HCT116 (cell line): ENCODE results near the gene RS1. TPM values are rescaled to one million over a fixed set of nuclear protein-coding genes. Genes with fewer than 3 reads are reported as not detected.

Experiments used
- ATAC-seq: fragments of 200-7000 bp; cut with Tn5 transposase; 2 replicates; pipeline ENCODE4 v1.9.1; 2020; ENCODE audit warnings: mild to moderate bottlenecking, moderate library complexity
- BruUV-seq: library from RNA; stranded (reverse); fragments of 400-500 nt; replicated peaks from 2 replicates; lab custom pipeline; 2021; lab: Mats Ljungman, UMichigan
- CTCF ChIA-PET: fragments of 300-600 bp; sonication (Branson Sonifier 250); formaldehyde crosslinking; loops from one replicate; lab custom pipeline; 2021; ENCODE audit warnings: antibody characterized with exemption; lab: Charles Lee
- POLR2A ChIA-PET: fragments of 300-600, 350-600 bp; sonication (Branson Sonifier 250); formaldehyde crosslinking; loops from one replicate; lab custom pipeline; 2021; ENCODE audit warnings: antibody characterized with exemption; lab: Charles Lee
- RAD21 ChIA-PET, 2 experiments: fragments of 300-600 bp; sonication (Branson Sonifier 250); formaldehyde crosslinking; loops; one replicate each; lab custom pipeline; 2023; ENCODE audit warnings: low total read pairs in 2 of 2; ENCODE audit not compliant: uncharacterized antibody in 2 of 2, unreplicated experiment in 2 of 2, low non-redundant PET in 1 of 2; lab: Charles Lee
- DNase-seq: peaks from one replicate; pipeline ENCODE4 v3.0.0-alpha.2; 2010; ENCODE audit warnings: low read depth, low spot score
- H2AFZ ChIP-seq: fragments of 200-600 bp; shearing (Covaris generic), sonication (generic); 2 replicates; pipeline ENCODE4 v1.6.1; 2017; ENCODE audit warnings: low read depth, mixed run types, mixed read lengths, antibody characterized with exemption, low read length; ENCODE audit not compliant: poor library complexity, severe bottlenecking
- H3K27ac ChIP-seq: 2 replicates; pipeline ENCODE4 v1.5.1; 2012; ENCODE audit warnings: low read depth, low read length
- H3K27me3 ChIP-seq: fragments of 200-600 bp; sonication (generic); 2 replicates; pipeline ENCODE4 v1.6.1; 2016; ENCODE audit warnings: mixed run types, low read length, mixed read lengths; ENCODE audit not compliant: insufficient read depth
- H3K36me3 ChIP-seq, 2 experiments: fragments of 200-500 bp in 1 of 2; fragments of 200-600 bp in 1 of 2; sonication (Bioruptor generic) in 1 of 2; sonication (generic) in 1 of 2; 2 replicates each; pipeline versions ENCODE4 v1.5.1 to v1.6.1; 2014 to 2016; ENCODE audit warnings: low read length in 2 of 2, inconsistent platforms in 1 of 2, mixed read lengths in 1 of 2, mixed run types in 1 of 2; ENCODE audit not compliant: insufficient read depth in 2 of 2, control insufficient read depth in 1 of 2
- H3K4me1 ChIP-seq, 2 experiments: fragments of 200-600 bp in 1 of 2; sonication (generic) in 1 of 2; 2 replicates each; pipeline versions ENCODE4 v1.5.1 to v1.6.1; 2012 to 2017; ENCODE audit warnings: low read length in 2 of 2, inconsistent platforms in 1 of 2, mild to moderate bottlenecking in 1 of 2, mixed read lengths in 1 of 2, mixed run types in 1 of 2, moderate library complexity in 1 of 2; ENCODE audit not compliant: insufficient read depth in 2 of 2, control insufficient read depth in 1 of 2
- H3K4me2 ChIP-seq: fragments of 200-600 bp; sonication (generic); 2 replicates; pipeline ENCODE4 v1.6.1; 2017; ENCODE audit warnings: mixed run types, low read length, mixed read lengths
- H3K4me3 ChIP-seq, 2 experiments: fragments of 200-600 bp in 1 of 2; sonication (generic) in 1 of 2; replicated peaks in 1 of 2; 2 replicates each; pipeline ENCODE4 v1.5.1; 2011 to 2016; ENCODE audit warnings: low read length in 2 of 2, control low read depth in 1 of 2, low read depth in 1 of 2, mild to moderate bottlenecking in 1 of 2, mixed read lengths in 1 of 2, mixed run types in 1 of 2
- H3K79me2 ChIP-seq: fragments of 200-600 bp; sonication (generic); 2 replicates; pipeline ENCODE4 v1.6.1; 2017; ENCODE audit warnings: mild to moderate bottlenecking, mixed run types, low read length, moderate library complexity, mixed read lengths; ENCODE audit not compliant: insufficient read depth
- H3K9ac ChIP-seq: fragments of 200-600 bp; sonication (generic); 2 replicates; pipeline ENCODE4 v1.6.1; 2016; ENCODE audit warnings: low read length, mixed read lengths
- H3K9me2 ChIP-seq: fragments of 200-600 bp; sonication (generic), shearing (Covaris generic); 2 replicates; pipeline ENCODE4 v1.6.1; 2017; ENCODE audit warnings: mixed run types, mild to moderate bottlenecking, moderate library complexity; ENCODE audit not compliant: insufficient read depth
- H3K9me3 ChIP-seq, 2 experiments: fragments of 200-500 bp in 1 of 2; fragments of 200-600 bp in 1 of 2; sonication (Bioruptor generic) in 1 of 2; sonication (generic) in 1 of 2; 2 replicates each; pipeline ENCODE4 v1.6.1; 2014 to 2017; ENCODE audit warnings: low read length in 2 of 2, mixed read lengths in 2 of 2, inconsistent platforms in 1 of 2, low read depth in 1 of 2, mild to moderate bottlenecking in 1 of 2, mixed run types in 1 of 2, moderate library complexity in 1 of 2; ENCODE audit not compliant: control insufficient read depth in 1 of 2, insufficient read depth in 1 of 2
- H4K20me1 ChIP-seq: fragments of 200-600 bp; sonication (generic), shearing (Covaris generic); 2 replicates; pipeline ENCODE4 v1.6.1; 2017; ENCODE audit warnings: mixed run types, mild to moderate bottlenecking, moderate library complexity; ENCODE audit not compliant: insufficient read depth
- ATF3 ChIP-seq: IDR thresholded peaks from 2 replicates; pipeline ENCODE4 v1.6.1; 2012
- CTCF ChIP-seq, 3 experiments: fragments of 200-600 bp in 1 of 3; sonication (generic) in 1 of 3; IDR thresholded peaks in 2 of 3; conservative IDR thresholded peaks in 1 of 3; 2 replicates each; pipeline ENCODE4 v1.5.1; 2012 to 2017; ENCODE audit warnings: low read depth in 2 of 3, low read length in 2 of 3, antibody characterized with exemption in 1 of 3, borderline replicate concordance in 1 of 3, control low read depth in 1 of 3, mild to moderate bottlenecking in 1 of 3, mixed read lengths in 1 of 3, mixed run types in 1 of 3, moderate library complexity in 1 of 3; ENCODE audit not compliant: insufficient read depth in 1 of 3
- EZH2phosphoT487 ChIP-seq: fragments of 200-600 bp; IDR thresholded peaks from 2 replicates; pipeline ENCODE4 v1.6.1; 2018; ENCODE audit warnings: antibody characterized with exemption, borderline replicate concordance
- FOSL1 ChIP-seq: IDR thresholded peaks from 2 replicates; pipeline ENCODE4 v1.6.1; 2012; ENCODE audit warnings: low read depth
- MAX ChIP-seq: IDR thresholded peaks from 2 replicates; pipeline ENCODE4 v1.6.1; 2012
- POLR2A ChIP-seq: IDR thresholded peaks from 2 replicates; pipeline ENCODE4 v1.7.0; 2011; ENCODE audit warnings: borderline replicate concordance; ENCODE audit not compliant: insufficient read depth, insufficient read length; ENCODE audit errors: extremely low read depth
- POLR2AphosphoS5 ChIP-seq: IDR thresholded peaks from 2 replicates; pipeline ENCODE4 v1.6.1; 2011; ENCODE audit warnings: mild to moderate bottlenecking, low read depth, low read length, moderate library complexity
- SIN3A ChIP-seq: IDR thresholded peaks from 2 replicates; pipeline ENCODE4 v1.6.1; 2012; ENCODE audit warnings: low read depth
- SRF ChIP-seq: IDR thresholded peaks from 2 replicates; pipeline ENCODE4 v1.6.1; 2012; ENCODE audit warnings: low read depth
- TCF7L2 ChIP-seq: IDR thresholded peaks from 2 replicates; pipeline ENCODE4 v1.7.0; 2011; ENCODE audit warnings: borderline replicate concordance, inconsistent platforms; ENCODE audit not compliant: insufficient read depth, insufficient read length; ENCODE audit errors: extremely low read depth
- intact Hi-C: fragments of 100-400 bp; cut with micrococcal nuclease; formaldehyde crosslinking; loops from 2 replicates; pipeline ENCODE4 v1.10.0; 2022
- total RNA-seq: library from RNA; stranded (reverse); gene quantifications from one replicate; pipeline ENCODE4 v1.2.1, GENCODE V29; 2021; ENCODE audit not compliant: unreplicated experiment
- TF ChIP-seq, protein P1 (sequence below): IDR thresholded peaks from 2 replicates; pipeline ENCODE4 v1.6.1; 2012; ENCODE audit warnings: low read depth

RS1 gene
- total RNA-seq, 1 experiment from 2014 or later, result not detected

- TF ChIP-seq CTCF (IDR thresholded peaks at IDR 0.05 in 2 of 3, conservative IDR thresholded peaks at IDR 0.05 in 1 of 3; ENCODE audit: borderline replicate concordance in 1 of 3, insufficient read depth in 1 of 3, low read depth in 2 of 3, low read length in 2 of 3) (no peak), POLR2A (no peak), FOSL1 (no peak), SRF (no peak), EZH2phosphoT487 (no peak)
Observed at GRCh38 chrX:18640686-18641085, 31.2 kb downstream of the RS1 start (continued).

- DNase-seq, result no peak
- Histone ChIP-seq H3K4me1 (no peaks in the 10 kb centered on the region), H3K4me3 (no peak overlapping the region), H3K27me3 (no peaks in the 10 kb centered on the region), H3K9ac (no peak overlapping the region), H3K79me2 (no peaks in the 10 kb centered on the region), H2AFZ (no peak overlapping the region), H3K27ac (no peak overlapping the region), H3K36me3 (no peaks in the 10 kb centered on the region), H3K9me3 (no peaks in the 10 kb centered on the region), H4K20me1 (no peaks in the 10 kb centered on the region), H3K9me2 (no peaks in the 10 kb centered on the region), H3K4me2 (no peak overlapping the region)
- RAD21 ChIA-PET, result no interaction called here
- TF ChIP-seq MAX (no peak), ATF3 (no peak), SIN3A (no peak), POLR2AphosphoS5 (no peak), TCF7L2 (no peak)
- TF ChIP-seq, protein P1, sequence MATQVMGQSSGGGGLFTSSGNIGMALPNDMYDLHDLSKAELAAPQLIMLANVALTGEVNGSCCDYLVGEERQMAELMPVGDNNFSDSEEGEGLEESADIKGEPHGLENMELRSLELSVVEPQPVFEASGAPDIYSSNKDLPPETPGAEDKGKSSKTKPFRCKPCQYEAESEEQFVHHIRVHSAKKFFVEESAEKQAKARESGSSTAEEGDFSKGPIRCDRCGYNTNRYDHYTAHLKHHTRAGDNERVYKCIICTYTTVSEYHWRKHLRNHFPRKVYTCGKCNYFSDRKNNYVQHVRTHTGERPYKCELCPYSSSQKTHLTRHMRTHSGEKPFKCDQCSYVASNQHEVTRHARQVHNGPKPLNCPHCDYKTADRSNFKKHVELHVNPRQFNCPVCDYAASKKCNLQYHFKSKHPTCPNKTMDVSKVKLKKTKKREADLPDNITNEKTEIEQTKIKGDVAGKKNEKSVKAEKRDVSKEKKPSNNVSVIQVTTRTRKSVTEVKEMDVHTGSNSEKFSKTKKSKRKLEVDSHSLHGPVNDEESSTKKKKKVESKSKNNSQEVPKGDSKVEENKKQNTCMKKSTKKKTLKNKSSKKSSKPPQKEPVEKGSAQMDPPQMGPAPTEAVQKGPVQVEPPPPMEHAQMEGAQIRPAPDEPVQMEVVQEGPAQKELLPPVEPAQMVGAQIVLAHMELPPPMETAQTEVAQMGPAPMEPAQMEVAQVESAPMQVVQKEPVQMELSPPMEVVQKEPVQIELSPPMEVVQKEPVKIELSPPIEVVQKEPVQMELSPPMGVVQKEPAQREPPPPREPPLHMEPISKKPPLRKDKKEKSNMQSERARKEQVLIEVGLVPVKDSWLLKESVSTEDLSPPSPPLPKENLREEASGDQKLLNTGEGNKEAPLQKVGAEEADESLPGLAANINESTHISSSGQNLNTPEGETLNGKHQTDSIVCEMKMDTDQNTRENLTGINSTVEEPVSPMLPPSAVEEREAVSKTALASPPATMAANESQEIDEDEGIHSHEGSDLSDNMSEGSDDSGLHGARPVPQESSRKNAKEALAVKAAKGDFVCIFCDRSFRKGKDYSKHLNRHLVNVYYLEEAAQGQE, result no peak
- CTCF ChIA-PET, result no interaction called here
- intact Hi-C loops, result no loop called here
- BruUV-seq, result no TSS peak
- no peak for ATAC-seq
- POLR2A ChIA-PET, result no interaction called here
Observed at GRCh38 chrX:18639280-18639679, 32.6 kb downstream of the RS1 start.
